GM12878 (cell line): ENCODE results near the gene ANKAR. TPM values are rescaled to one million over a fixed set of nuclear protein-coding genes. Genes with fewer than 3 reads are reported as not detected.

ENCODE experiments used
- ATAC-seq: fragments of 200-7000 bp; cut with Tn5 transposase; 3 replicates; pipeline ENCODE4 v1.9.1; 2020; ENCODE audit warnings: mild to moderate bottlenecking, moderate library complexity
- BruUV-seq: library from RNA; stranded (reverse); fragments of 400-500 nt; replicated peaks from 2 replicates; lab custom pipeline; 2021; lab: Mats Ljungman, UMichigan
- CTCF ChIA-PET: fragments of 300-600 bp; sonication (Branson Sonifier 250); formaldehyde crosslinking; extraction: SDS; loops from one replicate; lab custom pipeline; 2021; ENCODE audit warnings: inconsistent platforms; lab: Yijun Ruan, JAX
- POLR2A ChIA-PET: fragments of 350-600 bp; formaldehyde crosslinking; extraction: SDS; loops from one replicate; lab custom pipeline; 2021; ENCODE audit warnings: inconsistent platforms; lab: Charles Lee
- RAD21 ChIA-PET: fragments of 300-600 bp; sonication (Branson Sonifier 250); formaldehyde crosslinking; loops from one replicate; lab custom pipeline; 2023; ENCODE audit warnings: antibody characterized with exemption; ENCODE audit not compliant: unreplicated experiment; lab: Charles Lee
- SMC1A ChIA-PET: fragments of 300-600 bp; sonication (Branson Sonifier 250); formaldehyde crosslinking; loops from one replicate; lab custom pipeline; 2023; ENCODE audit not compliant: unreplicated experiment, uncharacterized antibody; lab: Charles Lee
- DNase-seq: peaks from one replicate; pipeline ENCODE4 v3.0.0-alpha.2; 2011; ENCODE audit warnings: low read depth, low spot score
- FAIRE-seq: peaks from 3 replicates; lab custom pipeline; 2011; peaks lifted over from hg19 to GRCh38; lab: Jason Lieb, UNC
- H2AFZ ChIP-seq: 2 replicates; pipeline ENCODE4 v1.6.0; 2011; ENCODE audit warnings: low read depth, low read length, control low read depth; ENCODE audit not compliant: control insufficient read depth
- H3K27ac ChIP-seq: 2 replicates; pipeline ENCODE4 v1.5.1; 2011; ENCODE audit warnings: control low read depth; ENCODE audit not compliant: control insufficient read depth, insufficient read depth
- H3K27me3 ChIP-seq, 2 experiments: replicated peaks in 1 of 2; 2 replicates each; pipeline versions ENCODE4 v1.6.0 to v1.6.1; 2011; ENCODE audit warnings: low read length in 1 of 2; ENCODE audit not compliant: control insufficient read depth in 2 of 2, insufficient read depth in 2 of 2
- H3K36me3 ChIP-seq, 2 experiments: 2 replicates each; pipeline ENCODE4 v1.5.1; 2011; ENCODE audit warnings: low read length in 1 of 2; ENCODE audit not compliant: control insufficient read depth in 2 of 2, insufficient read depth in 2 of 2
- H3K4me1 ChIP-seq: 2 replicates; pipeline ENCODE4 v1.6.1; 2011; ENCODE audit warnings: mild to moderate bottlenecking, low read length, moderate library complexity, mixed read lengths; ENCODE audit not compliant: control insufficient read depth, insufficient read depth
- H3K4me2 ChIP-seq: 2 replicates; pipeline ENCODE4 v1.6.0; 2011; ENCODE audit warnings: control low read depth; ENCODE audit not compliant: control insufficient read depth, insufficient read depth
- H3K4me3 ChIP-seq: fragments of 200-600 bp; sonication (generic); 2 replicates; pipeline ENCODE4 v1.5.1; 2016
- H3K79me2 ChIP-seq: 2 replicates; pipeline ENCODE4 v1.6.0; 2011; ENCODE audit warnings: low read length; ENCODE audit not compliant: control insufficient read depth, insufficient read depth
- H3K9ac ChIP-seq: 2 replicates; pipeline ENCODE4 v1.8.0; 2011; ENCODE audit warnings: low read length, control low read depth, mixed read lengths; ENCODE audit not compliant: control insufficient read depth, insufficient read depth
- H3K9me3 ChIP-seq: replicated peaks from 3 replicates; pipeline ENCODE4 v1.5.1; 2011; ENCODE audit warnings: mild to moderate bottlenecking, low read length; ENCODE audit not compliant: control insufficient read depth, insufficient read depth
- H4K20me1 ChIP-seq: 2 replicates; pipeline ENCODE4 v1.6.0; 2011; ENCODE audit not compliant: control insufficient read depth, insufficient read depth
- ATF7 ChIP-seq: fragments of 450-650 bp; IDR thresholded peaks from 2 replicates; pipeline ENCODE4 v1.6.1; 2016; ENCODE audit warnings: low read depth, mild to moderate bottlenecking
- BCL11A ChIP-seq: IDR thresholded peaks from 2 replicates; pipeline ENCODE4 v1.6.1; 2011; ENCODE audit warnings: low read depth, low read length
- HCFC1 ChIP-seq: fragments of 150-350 bp; IDR thresholded peaks from 2 replicates; pipeline ENCODE4 v1.6.1; 2014; ENCODE audit warnings: low read length
- HDAC2 ChIP-seq: fragments of 200-600 bp; sonication (generic); IDR thresholded peaks from 2 replicates; pipeline ENCODE4 v1.6.1; 2017
- IKZF1 ChIP-seq: fragments of 450-650 bp; conservative IDR thresholded peaks from 2 replicates; pipeline ENCODE4 v1.6.1; 2017; ENCODE audit warnings: antibody characterized with exemption, mild to moderate bottlenecking
- MLLT1 ChIP-seq: fragments of 450-650 bp; IDR thresholded peaks from 2 replicates; pipeline ENCODE4 v1.6.1; 2016; ENCODE audit warnings: mild to moderate bottlenecking
- NFYA ChIP-seq: IDR thresholded peaks from 2 replicates; pipeline ENCODE4 v1.6.1; 2011; ENCODE audit warnings: low read depth, mild to moderate bottlenecking, low read length, improper control_type of control experiment, borderline replicate concordance
- NR2C2 ChIP-seq: IDR thresholded peaks from 2 replicates; pipeline ENCODE4 v1.6.1; 2011; ENCODE audit warnings: borderline replicate concordance, low read depth; ENCODE audit not compliant: control insufficient read depth, insufficient read length
- NR2F1 ChIP-seq: fragments of 450-650 bp; conservative IDR thresholded peaks from 2 replicates; pipeline ENCODE4 v1.6.1; 2017; ENCODE audit warnings: mild to moderate bottlenecking
- POLR2A ChIP-seq: IDR thresholded peaks from 2 replicates; pipeline ENCODE4 v1.6.1; 2011; ENCODE audit warnings: low read depth, mild to moderate bottlenecking, low read length
- SREBF2 ChIP-seq: IDR thresholded peaks from 2 replicates; pipeline ENCODE4 v1.6.1; 2012; ENCODE audit warnings: mild to moderate bottlenecking, low read length
- SRF ChIP-seq, 2 experiments: IDR thresholded peaks; 2 replicates each; pipeline ENCODE4 v1.6.1; 2011; ENCODE audit warnings: low read depth in 2 of 2, low read length in 2 of 2, mild to moderate bottlenecking in 1 of 2, moderate library complexity in 1 of 2
- ZNF24 ChIP-seq: fragments of 450-650 bp; IDR thresholded peaks from 2 replicates; pipeline ENCODE4 v1.6.1; 2017; ENCODE audit warnings: antibody characterized with exemption, mild to moderate bottlenecking
- WGBS: methylation state at CpG from one replicate; pipeline ENCODE4 v1.1.6; 2016; ENCODE audit warnings: low lambda C conversion rate; ENCODE audit not compliant: insufficient replicate concordance, insufficient coverage; ENCODE audit errors: missing lambda C conversion rate; 5-methylcytosine and 5-hydroxymethylcytosine counted together
- in situ Hi-C: fragments of 300-500 bp; cut with MboI; formaldehyde crosslinking; loops from 9 replicates; pipeline ENCODE4 v1.14.3; 2018; ENCODE audit warnings: mixed read lengths
- intact Hi-C: fragments of 100-400 bp; cut with micrococcal nuclease; formaldehyde crosslinking; loops from one replicate; pipeline ENCODE4 v1.14.2; 2022; ENCODE audit not compliant: unreplicated experiment
- polyA plus RNA-seq, 11 experiments: library from polyadenylated mRNA; depleted of rRNA in 4 of 11; unstranded in 6 of 11; stranded (reverse) in 5 of 11; fragments of >200 nt; fragmentation: Nextera tagmentation in 4 of 11; fragmentation: Illumina TruSeq in 1 of 11; extraction: Ambion mirVana in 4 of 11; extraction: Trizol in 1 of 11; gene quantifications; 1 replicate in 1 of 11; 2 replicates in 10 of 11; pipeline versions ENCODE4 v1.2.1 to v1.2.3, GENCODE V29; 2011 to 2016; ENCODE audit warnings: inconsistent platforms in 2 of 11, missing spikeins in 2 of 11, low read depth in 1 of 11
- total RNA-seq, 4 experiments: library from RNA; depleted of rRNA in 3 of 4; stranded (reverse); fragments of >200 nt in 3 of 4; fragmentation: Illumina TruSeq in 1 of 4; extraction: Trizol in 1 of 4; gene quantifications; 2 replicates each; pipeline versions ENCODE4 v1.2.1 to v1.2.3, GENCODE V29; 2013 to 2021

ANKAR gene
- total and polyA plus RNA-seq, 10 of the 15 experiments (the other 5 are each of a cell fraction or from before 2014, with no cell fraction given), result 1.3 to 4.2 (median 2.7) TPM

GRCh38 chr2:189676471-189676870, 2.0 kb downstream of the ANKAR start:
- TF ChIP-seq HCFC1 (no peak), BCL11A (no peak), ZNF24 (no peak), HDAC2 (no peak), NR2F1 (no peak), POLR2A (no peak), NR2C2 (no peak), IKZF1 (no peak), NFYA (no peak), SREBF2 (no peak), MLLT1 (no peak), ATF7 (no peak), SRF (IDR thresholded peaks at IDR 0.05; ENCODE audit: low read depth in 2 of 2, low read length in 2 of 2) (no peak)
- Histone ChIP-seq H3K27me3 (no peaks in the 10 kb centered on the region), H3K36me3 (peaks cover under 1 to 6% of the 10 kb centered on the region in 2 experiments; a peak in 3 of 4 replicates), H3K4me3 (no peak overlapping the region), H4K20me1 (no peaks in the 10 kb centered on the region), H3K79me2 (no peaks in the 10 kb centered on the region), H3K9ac (no peak overlapping the region), H3K4me1 (peaks cover 3% of the 10 kb centered on the region; the same call in 1 of the 2 replicates), H3K4me2 (no peak overlapping the region), H3K27ac (no peak overlapping the region), H2AFZ (no peak overlapping the region), H3K9me3 (peaks cover 4% of the 10 kb centered on the region)
- ChIA-PET CTCF (interaction anchor here (0.6 to 11.5 kb wide), 8 partner anchors 10 to 394 kb away, joined by 4 to 163 read pairs (median 12); partner anchors contain the start of genes ASNSD1 and OSGEPL1), RAD21 (interaction anchor here (1.0 to 1.9 kb wide), 3 partner anchors 12 to 86 kb away, joined by 4 to 8 read pairs (median 4); partner anchors contain the start of gene OSGEPL1), SMC1A (interaction anchor here (1.0 to 8.9 kb wide), 6 partner anchors 9 to 86 kb away, joined by 3 to 71 read pairs (median 8); partner anchors contain the start of genes ASNSD1 and OSGEPL1), POLR2A (interaction anchor here (1.0 to 2.0 kb wide), 4 partner anchors 8 to 20 kb away, joined by 3 to 10 read pairs (median 4); partner anchors contain the start of gene ASNSD1)
- BruUV-seq, result no TSS peak
- DNase-seq, result no peak
- 99% methylated on average over 4 of the region's 4 CpGs for WGBS
- no peak for ATAC-seq
- no peak for FAIRE-seq
- intact Hi-C loops (no loop called here), in situ Hi-C loops (no loop called here)
